Keratinocyte (primary cell): ENCODE measurements around the gene GEMIN8.

Source experiments
- EZH2 ChIP-seq: IDR thresholded peaks from one replicate; pipeline ENCODE4 v1.6.1; 2012; ENCODE audit warnings: inconsistent platforms, mild to moderate bottlenecking, low read length, moderate library complexity
- TF ChIP-seq, protein P1 (sequence below), 3 experiments: IDR thresholded peaks in 1 of 3; conservative IDR thresholded peaks in 1 of 3; optimal IDR thresholded peaks in 1 of 3; 2 replicates in 2 of 3; 3 replicates in 1 of 3; pipeline versions ENCODE3 to v1.5.1; 2011; ENCODE audit warnings: low read length in 3 of 3, mild to moderate bottlenecking in 3 of 3, moderate library complexity in 2 of 3, control low read depth in 1 of 3, inconsistent platforms in 1 of 3; ENCODE audit not compliant: insufficient read depth in 2 of 3; ENCODE audit errors: extremely low read depth in 1 of 3

DNA sequence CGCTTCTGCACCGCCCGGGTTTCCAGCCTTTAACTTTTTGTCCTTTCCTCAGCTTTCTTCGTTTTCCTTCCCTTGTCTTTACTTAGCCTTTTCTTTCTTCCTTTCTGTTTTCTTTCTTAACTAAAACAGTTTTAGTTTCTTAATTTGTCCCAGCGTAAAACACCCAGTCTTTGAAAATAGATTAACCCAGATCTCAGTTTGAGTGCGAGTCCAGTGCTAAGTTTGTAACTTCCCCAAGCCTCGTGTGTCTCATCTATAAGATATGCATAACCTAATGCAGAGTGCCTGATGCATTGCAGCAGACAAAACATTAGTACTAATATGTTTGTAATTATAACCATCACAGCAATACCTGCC, 460 bp upstream of the GEMIN8 start:
- TF ChIP-seq, protein P1, sequence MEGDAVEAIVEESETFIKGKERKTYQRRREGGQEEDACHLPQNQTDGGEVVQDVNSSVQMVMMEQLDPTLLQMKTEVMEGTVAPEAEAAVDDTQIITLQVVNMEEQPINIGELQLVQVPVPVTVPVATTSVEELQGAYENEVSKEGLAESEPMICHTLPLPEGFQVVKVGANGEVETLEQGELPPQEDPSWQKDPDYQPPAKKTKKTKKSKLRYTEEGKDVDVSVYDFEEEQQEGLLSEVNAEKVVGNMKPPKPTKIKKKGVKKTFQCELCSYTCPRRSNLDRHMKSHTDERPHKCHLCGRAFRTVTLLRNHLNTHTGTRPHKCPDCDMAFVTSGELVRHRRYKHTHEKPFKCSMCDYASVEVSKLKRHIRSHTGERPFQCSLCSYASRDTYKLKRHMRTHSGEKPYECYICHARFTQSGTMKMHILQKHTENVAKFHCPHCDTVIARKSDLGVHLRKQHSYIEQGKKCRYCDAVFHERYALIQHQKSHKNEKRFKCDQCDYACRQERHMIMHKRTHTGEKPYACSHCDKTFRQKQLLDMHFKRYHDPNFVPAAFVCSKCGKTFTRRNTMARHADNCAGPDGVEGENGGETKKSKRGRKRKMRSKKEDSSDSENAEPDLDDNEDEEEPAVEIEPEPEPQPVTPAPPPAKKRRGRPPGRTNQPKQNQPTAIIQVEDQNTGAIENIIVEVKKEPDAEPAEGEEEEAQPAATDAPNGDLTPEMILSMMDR (optimal IDR thresholded peaks at IDR 0.05 in 1 of 3, IDR thresholded peaks at IDR 0.05 in 1 of 3, conservative IDR thresholded peaks at IDR 0.05 in 1 of 3; ENCODE audit: extremely low read depth in 1 of 3, insufficient read depth in 2 of 3, low read length in 3 of 3) = no peak
- TF ChIP-seq EZH2 = no peak
